Body of pancreas (tissue), 4 donors: ENCODE results near the gene FCHO1.

Experiments
- CTCF ChIP-seq, 7 experiments: fragments of 450-650 bp in 4 of 7; fragments of 200-600 bp in 3 of 7; sonication (generic) in 3 of 7; IDR thresholded peaks; one replicate each; pipeline ENCODE4 v1.5.1; 2016 to 2019; ENCODE audit warnings: antibody characterized with exemption in 7 of 7
- POLR2A ChIP-seq, 3 donors: fragments of 450-650 bp; IDR thresholded peaks; one replicate each; pipeline ENCODE4 v1.6.1; 2016; ENCODE audit warnings: antibody characterized with exemption in 3 of 3, mild to moderate bottlenecking in 2 of 3

GRCh38 chr19:17824339-17824738 lies 73.1 kb downstream of the FCHO1 start:
- TF ChIP-seq CTCF (IDR thresholded peaks at IDR 0.05) (no peak), POLR2A (IDR thresholded peaks at IDR 0.05) (no peak)
